ENCODE measurements around the gene SDF2L1. TPM values are rescaled to one million over a fixed set of nuclear protein-coding genes. Genes with fewer than 3 reads are reported as not detected.
"Not testable (repeated sequence)": the region's sequence is repeated elsewhere in the genome, so short reads cannot be mapped to it uniquely, and the experiment has no call there.

SDF2L1 gene
- total RNA-seq, 1 donor, result 41.7 TPM

DNA sequence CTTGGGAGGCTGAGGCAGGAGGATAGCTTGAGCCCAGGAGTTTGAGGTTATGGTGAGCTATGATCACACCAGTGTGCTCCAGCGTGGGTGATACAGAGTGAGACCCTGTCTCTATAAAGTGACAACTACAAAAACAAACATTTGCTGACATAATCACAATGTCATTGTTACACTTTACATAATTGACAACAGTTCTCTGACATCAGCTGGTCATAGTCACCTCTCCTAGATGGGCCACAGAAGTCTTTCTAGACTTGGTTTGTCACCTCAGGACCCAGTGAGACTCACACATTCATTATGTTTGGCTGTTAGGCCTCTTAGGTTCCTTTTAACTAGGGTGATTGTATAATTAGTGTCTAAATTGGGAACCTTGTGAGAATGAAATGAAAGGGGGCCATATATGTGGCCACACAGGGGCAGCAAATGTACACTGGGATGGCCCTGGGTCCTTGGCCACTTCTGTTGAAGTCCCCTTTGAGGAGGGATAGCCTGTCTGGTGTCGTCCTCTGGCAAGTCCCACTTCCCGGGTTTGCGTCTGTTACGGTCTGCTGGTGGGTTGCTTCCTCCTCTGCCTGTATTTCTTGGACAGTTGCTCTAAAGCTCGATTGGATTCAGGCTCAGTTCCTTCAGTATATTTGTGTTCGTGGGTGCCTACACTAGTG, 17.9 kb downstream of the SDF2L1 start:
- DNase-seq (ENCODE audit: low read depth in 2 of 3, low spot score in 2 of 3), result no peak

DNA sequence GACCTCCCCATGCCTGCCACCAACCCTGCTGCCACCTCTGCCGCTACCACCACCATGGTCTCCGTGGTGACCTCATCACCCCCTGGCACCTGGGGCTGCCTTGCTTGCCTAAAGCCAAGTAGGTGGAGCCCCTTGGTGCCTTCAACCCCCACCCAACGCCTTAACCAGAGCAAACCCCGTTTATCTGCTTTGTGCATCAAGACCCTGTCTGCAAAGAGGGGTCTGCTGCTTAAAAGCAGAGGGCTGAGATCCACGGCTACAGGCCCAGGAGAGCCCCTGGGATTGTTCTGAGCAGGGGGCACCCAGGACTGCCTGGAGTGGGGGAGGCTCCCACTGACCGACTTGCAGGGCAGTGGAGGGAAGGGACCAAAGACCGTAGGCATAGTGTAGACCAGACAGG, 18.8 kb downstream of the SDF2L1 start:
- DNase-seq (ENCODE audit: low read depth in 2 of 3, low spot score in 2 of 3), result no peak

DNA sequence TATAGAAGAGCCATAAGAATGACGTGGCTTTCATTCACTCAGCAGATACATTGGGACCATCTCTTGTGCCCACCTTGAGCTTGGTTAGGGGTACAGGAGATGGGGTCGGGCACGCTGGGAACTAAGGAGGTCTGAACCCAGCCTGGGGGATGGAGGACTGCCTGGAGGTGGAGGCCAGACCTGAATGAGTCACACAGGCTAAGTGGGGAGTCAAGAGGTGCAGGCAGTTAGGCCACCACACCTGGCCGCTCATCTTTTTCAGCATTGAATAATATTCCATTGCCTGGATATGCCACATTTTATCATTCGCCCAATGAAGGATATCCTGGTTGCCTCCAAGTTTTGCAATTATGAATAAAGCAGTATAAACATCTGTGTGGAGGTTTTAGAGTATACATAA, 19.9 kb downstream of the SDF2L1 start:
- DNase-seq (ENCODE audit: low read depth in 2 of 3, low spot score in 2 of 3), result no peak

- no peak for DNase-seq (ENCODE audit: low read depth in 2 of 3, low spot score in 2 of 3)
Measured at GRCh38 chr22:21663738-21664137, 21.6 kb downstream of the SDF2L1 start.

GRCh38 chr22:21665047-21665851, 23.1 kb downstream of the SDF2L1 start:
- no peak for DNase-seq (ENCODE audit: low read depth in 2 of 3, low spot score in 2 of 3)

GRCh38 chr22:21666786-21667185, 24.7 kb downstream of the SDF2L1 start:
- no peak for DNase-seq (ENCODE audit: low read depth in 2 of 3, low spot score in 2 of 3)

DNA sequence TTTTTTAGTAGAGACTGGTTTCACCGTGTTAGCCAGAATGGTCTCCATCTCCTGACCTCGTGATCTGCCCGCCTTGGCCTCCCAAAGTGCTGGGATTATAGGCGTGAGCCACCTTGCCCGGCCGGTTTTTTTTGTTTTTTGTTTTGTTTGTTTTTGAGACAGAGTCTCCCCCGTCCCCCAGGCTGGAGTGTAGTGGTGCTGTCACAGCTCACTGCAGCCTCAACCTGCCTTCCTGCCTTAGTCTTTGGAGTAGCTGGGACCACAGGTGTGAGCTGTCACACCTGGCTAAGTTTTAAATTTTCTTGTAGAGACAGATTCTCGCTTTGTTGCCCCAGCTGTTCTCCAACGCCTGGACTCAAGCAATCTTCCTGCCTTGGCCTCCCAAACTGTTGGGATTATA, 26.9 kb downstream of the SDF2L1 start:
- DNase-seq (ENCODE audit: low read depth in 2 of 3, low spot score in 2 of 3), result no peak

DNA sequence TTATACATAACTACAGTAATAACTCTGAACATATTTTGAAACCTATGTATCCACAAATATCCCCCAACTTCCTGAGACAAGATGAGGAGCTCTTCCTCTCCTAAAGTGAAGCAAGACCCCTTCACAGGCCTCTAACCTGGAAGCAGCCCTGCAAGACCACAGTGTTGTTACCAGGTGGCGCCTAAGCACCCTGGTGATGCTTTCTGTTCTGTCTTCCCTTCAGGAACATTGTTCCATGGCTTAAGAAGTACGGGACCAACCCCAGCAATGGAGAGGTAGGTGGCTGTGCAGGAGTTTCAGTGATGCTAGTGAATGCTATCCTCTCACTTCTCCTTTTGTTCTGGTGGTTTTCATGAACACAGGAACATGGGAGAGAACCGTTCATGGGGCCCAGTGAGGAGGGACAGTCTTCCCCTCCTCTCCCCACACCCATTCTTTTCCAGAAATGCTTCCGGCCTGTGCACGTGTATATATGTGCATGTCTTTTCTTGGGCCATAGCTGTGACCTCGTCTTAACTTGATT, 30.1 kb downstream of the SDF2L1 start:
- DNase-seq (ENCODE audit: low read depth in 2 of 3, low spot score in 2 of 3), result no peak

DNA sequence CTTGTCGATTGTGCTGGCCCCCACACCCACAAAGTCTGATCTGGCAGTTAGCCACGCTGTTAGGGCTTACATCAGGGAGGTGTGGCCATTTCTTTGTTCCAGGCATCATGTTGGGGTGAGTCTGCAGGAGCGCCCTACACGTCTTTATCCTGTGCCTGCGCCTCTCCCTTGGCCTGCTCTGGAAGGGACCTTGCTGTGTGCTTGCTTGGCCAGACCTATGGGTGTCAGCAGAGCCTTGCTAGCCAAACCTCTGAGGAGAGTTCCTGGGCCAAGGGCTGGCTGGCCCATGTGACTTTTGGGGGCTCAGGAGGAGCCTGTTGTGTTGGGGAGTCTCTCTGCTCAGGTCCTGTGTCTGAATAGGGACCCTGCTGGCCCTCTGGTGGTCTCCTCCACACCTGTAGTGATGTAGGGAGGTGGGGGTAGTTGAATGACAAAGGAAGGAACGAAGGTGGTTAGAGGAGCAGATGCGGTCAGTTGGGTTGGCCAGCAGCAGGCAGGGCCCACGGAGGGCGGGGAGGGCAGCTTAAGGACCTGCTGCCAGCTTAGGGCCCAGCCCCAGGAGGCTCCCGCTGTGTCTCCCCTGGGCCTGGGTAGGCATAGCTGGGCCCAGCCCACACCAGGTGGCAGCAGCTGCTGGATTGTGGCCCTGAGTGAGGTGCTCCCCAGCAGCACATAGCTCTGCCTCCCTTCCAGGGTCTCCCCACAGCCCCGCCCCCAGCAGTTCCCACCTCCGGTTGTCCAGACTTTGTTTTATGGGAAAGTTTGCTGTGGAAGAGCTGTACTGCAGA, 31.6 kb downstream of the SDF2L1 start:
- no peak for DNase-seq (ENCODE audit: low read depth in 2 of 3, low spot score in 2 of 3)

- no peak for DNase-seq (ENCODE audit: low read depth in 2 of 3, low spot score in 2 of 3)
Measured at GRCh38 chr22:21674638-21675245, 32.6 kb downstream of the SDF2L1 start.

DNA sequence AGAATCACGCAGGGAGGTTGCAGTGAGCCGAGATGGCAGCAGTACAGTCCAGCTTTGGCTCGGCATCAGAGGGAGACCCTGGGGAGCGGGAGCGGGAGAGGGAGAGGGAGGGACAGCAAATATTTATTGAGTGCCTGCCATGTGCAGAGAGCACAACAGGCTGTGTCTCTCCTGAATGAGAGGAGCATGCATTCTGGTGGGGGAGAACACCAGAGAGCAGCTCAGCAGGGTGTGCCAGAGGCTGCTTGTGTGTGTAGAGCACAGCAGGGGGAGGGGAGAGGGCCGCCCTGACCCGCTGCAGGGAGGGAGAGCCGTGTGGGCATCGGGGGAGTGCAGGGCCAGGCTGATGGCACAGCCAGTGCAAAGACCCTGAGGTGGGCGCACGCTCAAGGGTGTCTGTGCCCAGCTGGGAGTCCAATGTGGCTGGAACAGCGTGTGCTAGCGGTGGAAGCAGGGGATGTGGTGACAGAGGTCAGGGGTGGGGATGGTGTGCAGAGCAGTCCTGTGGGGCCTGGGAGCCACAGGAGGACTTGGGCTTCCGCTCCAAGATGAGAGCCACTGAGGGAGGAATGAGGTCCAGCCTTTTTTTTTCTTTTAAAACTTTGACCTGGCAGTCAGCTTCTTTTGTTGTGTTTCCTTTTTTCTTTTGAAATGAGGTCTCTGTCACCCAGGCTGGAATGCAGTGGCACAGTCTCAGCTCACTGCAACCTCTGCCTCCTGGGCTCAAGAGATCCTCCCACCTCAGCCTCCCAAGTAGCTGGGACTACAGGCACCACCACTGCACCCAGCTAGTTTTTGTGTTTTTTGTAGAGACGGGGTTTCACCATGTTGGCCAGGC, 35.7 kb downstream of the SDF2L1 start:
- DNase-seq (ENCODE audit: low read depth in 2 of 3, low spot score in 2 of 3), result no peak

GRCh38 chr22:21678842-21679241, 36.7 kb downstream of the SDF2L1 start:
- DNase-seq (ENCODE audit: low read depth in 2 of 3, low spot score in 2 of 3), result not testable (repeated sequence)

DNA sequence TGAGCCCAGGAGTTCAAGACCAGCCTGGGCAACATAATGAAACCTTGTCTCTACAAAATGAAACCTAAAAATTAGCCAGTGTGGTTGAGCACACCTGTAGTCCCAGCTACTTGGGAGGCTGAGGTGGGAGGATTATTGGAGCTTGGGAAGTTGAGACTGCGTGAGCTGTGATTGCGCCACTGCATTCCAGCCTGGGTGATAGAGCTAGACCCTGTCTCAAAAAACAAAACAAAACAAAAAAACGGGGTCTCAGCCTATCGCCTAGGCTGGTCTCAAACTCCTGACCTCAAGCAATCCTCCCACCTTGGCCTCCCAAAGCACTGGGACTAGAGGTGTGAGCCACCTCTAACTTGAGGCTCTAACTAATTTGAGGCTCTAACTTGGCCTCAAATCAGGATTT, 37.3 kb downstream of the SDF2L1 start:
- DNase-seq (ENCODE audit: low read depth in 2 of 3, low spot score in 2 of 3), result no peak

GRCh38 chr22:21680830-21681565, 38.9 kb downstream of the SDF2L1 start:
- no peak for DNase-seq (ENCODE audit: low read depth in 2 of 3, low spot score in 2 of 3)

DNA sequence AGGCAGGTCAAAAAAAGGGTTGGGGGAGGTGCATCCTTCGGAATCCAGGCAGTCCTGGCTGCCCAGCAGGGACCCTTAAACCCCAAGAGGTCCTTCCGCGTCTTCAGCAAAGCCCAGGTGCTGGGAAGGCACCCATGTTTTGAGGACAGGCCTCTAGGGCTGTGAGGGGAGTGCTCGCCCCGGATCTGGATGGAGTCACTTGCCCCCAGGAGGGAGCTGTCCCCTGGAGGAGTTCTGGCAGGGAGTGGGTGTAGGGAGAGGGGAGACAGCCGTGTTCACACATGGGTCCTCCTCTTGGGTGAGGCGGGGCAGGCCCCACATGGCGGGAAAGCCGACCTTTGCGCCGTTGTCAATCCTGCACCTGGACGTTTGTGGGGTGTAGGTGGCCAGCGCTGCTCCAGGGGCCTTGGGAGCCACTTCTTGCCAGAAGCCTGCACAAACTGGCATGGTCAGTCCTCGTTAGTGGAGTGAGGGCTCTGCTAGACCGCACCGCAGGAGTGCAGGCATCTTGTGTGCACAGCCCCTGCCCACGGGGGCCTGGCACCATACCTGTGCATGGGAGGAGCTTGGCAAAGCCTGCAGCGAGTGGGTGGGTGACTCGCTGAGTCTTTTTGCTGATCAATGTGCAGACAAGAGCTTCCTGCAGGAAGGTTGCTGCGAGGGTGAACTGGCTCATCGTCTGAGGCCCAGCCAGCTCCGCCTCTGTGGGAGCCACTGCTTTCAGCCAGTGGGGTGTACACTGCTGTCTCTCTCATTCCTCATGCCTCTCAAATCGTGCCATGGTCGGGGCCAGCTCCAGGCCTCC, 39.7 kb downstream of the SDF2L1 start:
- no peak for DNase-seq (ENCODE audit: low read depth in 2 of 3, low spot score in 2 of 3)

DNA sequence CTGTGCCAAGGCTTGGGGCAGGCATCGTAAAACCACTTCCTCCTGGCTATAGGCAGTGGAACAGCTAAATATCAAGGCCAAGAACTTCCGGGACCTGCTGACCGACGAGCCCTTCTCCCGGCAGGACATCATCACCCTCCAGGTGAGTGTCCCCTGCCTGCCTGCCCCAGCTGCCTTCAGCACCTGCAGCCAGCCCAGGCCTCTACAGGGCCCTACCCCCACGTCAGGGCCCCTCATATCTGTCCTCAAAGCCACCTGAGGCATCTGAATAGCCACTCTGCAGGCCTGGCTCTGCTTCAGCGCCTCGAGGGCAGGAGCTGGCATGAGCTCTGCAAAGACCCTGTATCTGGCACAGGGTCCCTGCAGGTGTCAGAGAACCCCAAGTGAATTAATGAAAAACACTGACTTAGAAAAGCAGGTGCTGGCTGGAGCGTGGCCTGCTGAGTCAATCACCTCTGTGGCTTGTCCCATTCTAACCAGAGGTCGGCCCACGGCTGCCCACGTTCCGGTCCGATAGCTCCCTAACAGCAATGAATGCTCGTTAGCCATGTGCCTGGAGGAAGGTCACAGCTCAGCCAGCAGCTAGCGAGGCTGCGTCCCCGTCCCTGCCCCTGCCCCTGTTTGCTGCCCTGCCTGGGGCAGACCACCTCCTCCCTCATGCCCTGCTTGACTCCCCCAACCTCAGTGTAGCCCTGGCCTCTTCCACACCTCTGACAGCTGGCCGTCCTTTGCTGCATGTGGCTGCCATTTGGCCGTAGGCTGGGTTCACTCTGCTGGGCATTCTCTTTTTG, 40.5 kb downstream of the SDF2L1 start:
- DNase-seq (ENCODE audit: low read depth in 2 of 3, low spot score in 2 of 3), result no peak

GRCh38 chr22:21683401-21683811, 41.3 kb downstream of the SDF2L1 start:
- DNase-seq (ENCODE audit: low read depth in 2 of 3, low spot score in 2 of 3), result no peak

All from hematopoietic multipotent progenitor cell (in vitro differentiated cells).